HG02610 (cell line): Measurements from ENCODE around the gene RNF6.
A peak's percentile ranks its signal among the peaks of the same experiment; 100 is the strongest.

Experiments
- ATAC-seq: cut with Tn5 transposase; IDR thresholded peaks from one replicate; pipeline ENCODE4 v1.9.1; 2021; ENCODE audit warnings: mild to moderate bottlenecking, moderate library complexity; ENCODE audit not compliant: unreplicated experiment

Gene RNF6

GRCh38 chr13:26227166-26227971, 5.3 kb upstream of the RNF6 start:
- no peak for ATAC-seq

DNA sequence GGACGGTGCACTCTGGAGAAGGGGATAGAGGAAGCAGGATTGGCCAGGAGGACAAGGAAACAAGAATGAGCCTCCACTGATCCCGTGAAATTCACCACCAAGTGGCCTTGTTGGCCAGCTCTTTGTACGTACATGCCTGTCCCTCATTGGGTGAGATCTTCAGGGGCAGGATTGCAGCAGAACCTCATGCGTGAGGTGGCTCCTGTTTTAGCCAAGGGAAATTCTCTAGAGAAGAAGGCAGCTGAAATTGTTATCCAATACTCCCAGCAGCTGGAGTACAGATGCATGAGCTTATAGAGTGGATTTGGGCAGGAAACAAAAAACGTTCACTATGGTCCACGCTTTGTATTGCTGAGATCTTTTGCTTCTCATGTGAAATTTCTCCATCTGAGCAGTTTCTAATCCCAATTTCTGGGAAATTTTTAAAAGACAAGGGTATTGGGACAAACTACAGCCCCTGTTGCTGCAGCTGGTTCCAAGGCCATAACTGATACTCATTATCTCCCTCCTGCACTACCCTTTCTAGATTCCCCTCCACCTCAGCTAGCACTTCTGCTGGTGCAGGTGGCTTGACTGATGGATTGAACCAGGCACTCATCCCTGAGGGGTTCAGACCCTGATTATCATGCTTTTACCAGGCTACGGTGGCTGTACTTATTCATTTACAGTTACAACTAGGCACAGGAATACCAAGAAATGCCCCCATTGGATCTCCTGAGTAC, 3.9 kb upstream of the RNF6 start:
- ATAC-seq = no peak

DNA sequence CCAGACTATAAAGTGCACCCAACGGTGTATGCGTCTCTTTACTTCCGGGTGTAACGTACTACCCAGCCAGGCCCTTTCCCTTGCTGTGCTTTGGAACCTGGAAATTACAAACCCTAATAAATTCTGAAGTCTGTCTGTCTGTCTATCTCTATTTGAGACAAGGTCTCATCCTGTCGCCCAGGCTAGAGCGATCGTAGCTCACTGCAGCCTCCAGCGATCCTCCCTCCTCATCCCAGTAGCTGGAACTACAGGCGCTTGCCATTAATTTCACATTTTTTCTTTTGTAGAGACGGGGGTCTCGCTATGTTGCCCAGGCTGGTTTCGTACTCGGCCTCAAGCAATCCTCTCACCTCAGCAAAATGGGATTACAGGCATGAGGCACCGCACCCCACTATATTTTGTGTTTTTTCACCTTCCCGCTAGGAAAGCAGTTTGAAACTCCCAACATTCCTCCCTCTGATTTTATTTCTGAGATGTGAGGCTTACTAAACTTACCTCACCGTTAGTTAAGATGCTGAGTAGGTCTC, 469 bp upstream of the RNF6 start:
- ATAC-seq = peak; percentile 43

GRCh38 chr13:26221399-26221720, 754 bp downstream of the RNF6 start:
- peak; percentile 31 for ATAC-seq

- ATAC-seq = no peak
These were observed 1.5 kb downstream of the RNF6 start for GRCh38 chr13:26220575-26220974.

DNA sequence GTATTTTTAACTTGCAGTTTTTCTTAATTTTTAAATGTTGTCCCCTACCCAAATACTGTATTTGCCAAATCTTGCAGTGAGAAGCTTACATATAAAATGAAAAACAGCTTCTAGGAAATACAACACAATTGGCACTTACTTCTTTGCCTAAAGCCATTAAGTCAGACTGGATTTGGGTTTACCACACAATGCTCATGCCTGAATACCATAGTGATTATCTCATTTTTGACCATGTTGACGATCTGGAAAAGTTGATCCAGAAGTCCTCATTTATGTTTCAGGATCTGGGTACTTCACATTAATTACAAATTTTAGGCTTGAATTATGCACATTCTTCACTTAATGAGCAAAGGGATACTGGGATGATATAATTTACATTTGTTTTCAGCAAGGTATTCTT, 2.4 kb downstream of the RNF6 start:
- no peak for ATAC-seq

GRCh38 chr13:26216042-26216441, 6.1 kb downstream of the RNF6 start:
- ATAC-seq = no peak

- ATAC-seq = no peak
These were observed 8.1 kb downstream of the RNF6 start for GRCh38 chr13:26213982-26214381.

- ATAC-seq = no peak
These were observed 8.8 kb downstream of the RNF6 start for GRCh38 chr13:26213345-26213744.

- no peak for ATAC-seq
These were observed 13.8 kb downstream of the RNF6 start for GRCh38 chr13:26208287-26208686.

DNA sequence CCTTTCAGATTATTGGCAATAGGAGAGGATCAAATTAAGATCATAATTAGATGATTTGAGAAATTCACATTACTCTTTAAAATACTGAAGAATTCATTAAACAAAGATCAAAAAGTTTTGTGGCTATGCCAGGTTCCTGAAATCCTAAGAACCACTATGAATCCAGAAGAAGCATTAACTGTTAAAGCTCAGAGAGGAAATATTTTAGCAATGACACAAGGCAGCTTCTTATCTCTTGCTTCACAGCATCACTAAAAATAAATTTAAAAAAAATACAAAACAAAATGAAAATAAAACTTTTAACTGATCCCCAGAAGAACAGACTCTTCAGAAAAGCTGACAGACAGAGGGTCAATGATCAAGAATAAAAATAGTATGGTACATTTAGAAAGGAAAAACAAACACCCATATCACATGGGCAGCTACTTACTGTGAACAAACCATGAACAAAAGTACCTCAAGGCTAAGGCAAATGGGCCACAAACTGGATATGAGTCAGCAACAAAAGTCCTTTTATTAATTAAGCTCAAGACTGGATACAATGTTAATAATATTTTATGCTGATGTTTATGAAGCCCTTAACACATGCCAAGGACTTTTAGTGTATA, 19.6 kb downstream of the RNF6 start:
- ATAC-seq = no peak

GRCh38 chr13:26200811-26201210, 21.3 kb downstream of the RNF6 start:
- ATAC-seq = no peak

- no peak for ATAC-seq
These were observed 24.0 kb downstream of the RNF6 start for GRCh38 chr13:26198116-26198515.

DNA sequence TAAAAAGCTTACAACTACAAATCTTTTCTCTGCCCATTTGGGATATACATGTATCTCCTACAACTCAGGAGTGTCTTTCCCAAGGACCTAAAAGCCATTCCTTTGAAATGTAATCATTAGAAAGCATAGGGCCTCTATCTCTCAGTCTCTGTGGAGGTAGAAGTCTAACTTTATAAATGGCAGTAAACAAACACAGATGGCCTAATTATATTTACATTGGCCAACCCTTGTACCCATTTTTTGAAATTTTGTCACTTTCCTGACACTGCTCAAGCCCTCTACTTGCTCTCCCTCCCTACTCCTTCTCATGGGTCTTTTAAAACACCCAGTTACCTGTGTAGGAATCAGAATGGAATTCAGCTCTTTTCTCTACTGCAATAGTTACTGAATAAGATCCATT, 24.8 kb downstream of the RNF6 start:
- no peak for ATAC-seq

DNA sequence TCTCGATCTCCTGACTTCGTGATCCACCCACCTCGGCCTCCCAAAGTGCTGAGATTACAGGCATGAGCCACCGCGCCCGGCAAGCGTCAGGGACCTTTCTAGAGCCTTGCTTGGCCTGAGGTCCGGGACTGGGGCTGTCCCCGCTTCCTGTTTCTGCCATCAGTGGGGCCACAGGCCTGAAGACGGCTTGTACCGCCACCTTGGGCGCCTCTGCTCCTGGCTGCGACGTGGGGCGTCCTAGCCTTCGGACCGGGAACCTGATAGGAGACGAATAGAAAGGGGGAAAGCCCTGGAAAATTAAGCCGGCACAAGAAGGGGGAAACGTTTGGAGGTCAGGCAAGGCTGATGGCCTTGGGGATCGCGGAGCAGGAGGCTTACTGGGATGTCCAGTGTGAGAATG, 35.1 kb downstream of the RNF6 start:
- ATAC-seq = no peak

- ATAC-seq = peak; percentile 81
These were observed 35.8 kb downstream of the RNF6 start for GRCh38 chr13:26186118-26186870.

DNA sequence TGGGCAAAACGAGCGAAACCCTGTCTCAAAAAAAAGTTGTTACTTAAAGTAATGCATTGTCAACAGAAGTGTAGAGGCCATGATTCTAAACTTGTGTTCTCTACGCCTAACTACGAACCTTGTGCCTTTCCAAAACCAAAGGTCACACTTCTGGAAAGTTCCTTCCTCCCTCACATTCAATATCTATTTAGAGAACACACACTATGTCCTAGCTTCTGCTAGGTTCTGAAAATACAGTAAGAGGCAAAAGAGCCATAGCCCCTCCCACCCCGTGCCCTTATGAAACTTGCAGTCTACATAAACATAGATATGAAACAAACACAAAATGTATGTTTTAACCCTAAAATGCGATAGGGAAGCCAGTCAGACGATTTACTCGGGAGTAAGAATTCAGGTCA, 36.4 kb downstream of the RNF6 start:
- peak; percentile 4 for ATAC-seq

GRCh38 chr13:26184791-26185250, 37.3 kb downstream of the RNF6 start:
- ATAC-seq = peak; percentile 30

GRCh38 chr13:26183416-26183815, 38.7 kb downstream of the RNF6 start:
- ATAC-seq = no peak

DNA sequence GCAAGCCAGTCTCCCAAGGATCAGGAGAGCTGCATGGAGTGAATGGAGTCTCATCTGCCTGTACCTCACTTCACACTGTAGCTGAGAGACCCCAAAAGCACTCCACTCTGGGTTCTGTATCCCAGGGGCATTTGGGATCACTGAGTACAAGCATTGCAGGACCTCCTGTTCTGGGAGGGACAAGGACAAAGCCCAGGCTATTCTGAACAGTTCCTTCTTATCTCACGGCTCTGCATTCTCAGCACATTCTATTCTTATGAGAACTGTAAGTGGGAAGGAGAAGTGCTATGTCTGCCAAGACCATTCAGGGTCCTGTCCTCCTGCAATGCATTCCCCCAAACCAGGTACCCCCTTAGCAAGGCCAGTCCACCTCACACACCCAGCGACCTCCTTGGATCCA, 42.8 kb downstream of the RNF6 start:
- ATAC-seq = no peak

DNA sequence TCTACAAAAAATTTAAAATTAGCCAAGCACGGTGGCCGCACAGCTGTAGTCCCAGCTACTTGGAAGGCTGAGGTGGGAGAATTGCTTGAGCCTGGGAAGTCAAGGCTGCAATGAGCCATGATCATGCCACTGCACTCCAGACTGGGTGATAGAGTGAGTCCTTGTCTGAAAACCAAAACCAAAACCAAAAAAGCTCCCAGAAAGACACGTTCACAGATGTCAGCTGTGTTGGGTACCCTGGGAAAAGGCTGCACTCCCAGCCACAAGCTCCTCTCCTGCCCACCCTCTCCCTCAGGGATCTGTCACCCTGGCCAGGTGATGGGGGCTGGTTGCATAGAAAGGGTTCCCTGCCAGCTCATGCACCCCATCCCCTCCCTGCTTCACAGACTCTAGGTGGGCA, 53.3 kb downstream of the RNF6 start:
- ATAC-seq = no peak
